Measurements from ENCODE around the gene HSPA2. TPM values are rescaled to one million over a fixed set of nuclear protein-coding genes. Genes with fewer than 3 reads are reported as not detected.

HSPA2 gene
- total and polyA plus RNA-seq, 2 experiments from 2014 or later: 28.9 to 31.4 TPM

DNA sequence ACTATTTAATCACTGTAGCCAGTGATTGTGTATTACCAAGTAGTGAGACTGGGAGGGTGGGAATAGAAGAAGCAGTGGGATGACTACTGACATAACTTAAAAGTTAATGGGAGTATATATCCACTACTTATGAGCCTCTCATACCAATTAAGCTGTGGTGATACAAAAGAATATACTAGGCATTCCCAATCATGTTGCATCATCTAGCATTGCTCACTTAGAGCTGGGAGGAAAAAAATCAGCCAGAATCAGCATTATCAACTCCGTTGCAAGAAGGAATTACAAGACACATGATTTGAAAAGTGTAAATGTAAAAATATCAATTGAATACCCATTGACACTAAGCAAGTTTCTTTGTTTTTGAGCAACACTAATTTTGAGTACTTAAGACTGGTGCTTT, 8.5 kb downstream of the HSPA2 start:
- H3K79me2 ChIP-seq (ENCODE audit: insufficient read depth): no peaks in the 10 kb centered on the region
- no peaks in the 10 kb centered on the region for H3K36me3 ChIP-seq (ENCODE audit: low read depth)
- TF ChIP-seq EZH2phosphoT487 (IDR thresholded peaks at IDR 0.05; ENCODE audit: insufficient read depth, low read depth) (no peak), EZH2 (IDR thresholded peaks at IDR 0.05; ENCODE audit: insufficient read depth, poor library complexity, severe bottlenecking) (no peak)
- H3K9ac ChIP-seq: no peak overlapping the region; the same call in 1 of the 2 replicates
- no peaks in the 10 kb centered on the region for H3K9me2 ChIP-seq (ENCODE audit: insufficient read depth)
- peak overlapping the region; percentile 92 for H2AFZ ChIP-seq
- H3F3A ChIP-seq (ENCODE audit: insufficient read depth): peaks cover 23% of the 10 kb centered on the region; the same call in 1 of the 2 replicates
- H3K9me3 ChIP-seq (ENCODE audit: low read depth): no peaks in the 10 kb centered on the region
- DNase-seq: peak; percentile 70
- no peaks in the 10 kb centered on the region for H4K20me1 ChIP-seq (ENCODE audit: insufficient read depth)
- 28 to 29% methylated on average over 1 of the region's 1 CpG for WGBS, 2 experiments (ENCODE audit: low coverage in 1 of 2, low lambda C conversion rate in 2 of 2, missing lambda C conversion rate in 2 of 2)
- peak overlapping the region; percentile 28 for H3K27ac ChIP-seq
- in situ Hi-C loops (cut with MboI): loop anchor here (10.0 kb wide), 1 partner anchor 86 kb away; no protein-coding TSS in a partner anchor
- H3K4me1 ChIP-seq (ENCODE audit: insufficient read depth): peaks cover 17% of the 10 kb centered on the region
- 0 out of 2 replicates have a peak overlapping the region, but pooled peaks have one; percentile 61 for H3K4me3 ChIP-seq
- no peaks in the 10 kb centered on the region for H3K27me3 ChIP-seq (replicated peaks; ENCODE audit: insufficient read depth)
- peak overlapping the region; percentile 77 for H3K4me2 ChIP-seq (ENCODE audit: unreplicated experiment)

DNA sequence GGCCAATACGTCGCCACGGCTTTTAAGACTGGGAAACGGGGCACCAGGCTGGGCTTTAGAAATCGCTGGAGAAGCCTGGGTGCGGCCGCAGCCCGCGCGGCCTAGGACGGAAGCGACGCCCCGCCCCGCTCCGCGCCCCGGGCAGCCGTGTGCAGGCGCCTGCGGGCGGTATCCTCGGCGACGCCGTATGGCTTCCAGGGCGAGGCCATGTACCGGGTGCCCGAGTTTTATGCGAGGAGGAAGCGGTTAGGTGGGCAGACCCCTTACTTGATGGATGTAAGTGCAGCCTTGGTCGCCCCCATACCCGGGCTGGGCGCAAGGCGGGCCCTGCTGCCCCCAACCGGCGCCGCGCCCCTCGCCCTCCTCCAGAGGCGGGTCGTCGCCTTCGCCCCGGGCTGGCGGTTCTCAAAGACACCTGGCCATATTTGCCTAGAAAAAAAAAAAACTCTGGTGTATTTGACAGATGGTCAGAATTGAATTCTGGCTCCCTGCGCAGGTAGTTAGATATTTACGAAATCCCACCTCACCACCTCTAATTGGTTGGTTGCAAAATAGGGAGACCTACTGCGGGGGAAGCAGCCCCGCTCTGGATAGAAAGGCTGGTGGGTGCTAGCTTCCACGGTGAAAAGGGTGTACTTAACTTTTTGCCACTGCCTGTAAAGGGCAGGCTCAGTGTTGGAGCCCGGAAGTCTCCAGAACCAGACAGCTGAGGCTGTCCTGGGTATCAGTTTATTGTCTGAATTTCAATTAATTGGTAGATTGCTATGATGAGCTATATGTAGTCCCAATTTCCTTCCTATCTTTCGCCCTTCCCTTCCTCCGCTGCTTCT, 9.5 kb downstream of the HSPA2 start, which contains the start of gene PPP1R36:
Gene PPP1R36, plus strand, starts transcription at position 171 of the 830 bp plus-strand sequence. Its CDS starts 37 bp downstream, at position 208.
- H3K36me3 ChIP-seq (ENCODE audit: low read depth): no peaks in the 10 kb centered on the region
- peak within 1 kb of the TSS; percentile 58 for H3K9ac ChIP-seq
- H3K79me2 ChIP-seq (ENCODE audit: insufficient read depth): no peaks in the 10 kb centered on the region
- H3F3A ChIP-seq (ENCODE audit: insufficient read depth): peaks cover 22% of the 10 kb centered on the region; the same call in 1 of the 2 replicates
- peak within 1 kb of the TSS; percentile 92 for H2AFZ ChIP-seq
- DNase-seq: peak; percentile 71
- H3K4me1 ChIP-seq (ENCODE audit: insufficient read depth): peaks cover 17% of the 10 kb centered on the region
- in situ Hi-C loops (cut with MboI): loop anchor here (10.0 kb wide), 1 partner anchor 85 kb away; no protein-coding TSS in a partner anchor
- H3K9me3 ChIP-seq (ENCODE audit: low read depth): no peaks in the 10 kb centered on the region
- WGBS, 2 experiments (ENCODE audit: low coverage in 1 of 2, low lambda C conversion rate in 2 of 2, missing lambda C conversion rate in 2 of 2): 8% methylated on average over 54 of the region's 54 CpGs
- H3K9me2 ChIP-seq (ENCODE audit: insufficient read depth): no peaks in the 10 kb centered on the region
- peak within 1 kb of the TSS; percentile 77 for H3K4me2 ChIP-seq (ENCODE audit: unreplicated experiment)
- TF ChIP-seq EZH2phosphoT487 (IDR thresholded peaks at IDR 0.05; ENCODE audit: insufficient read depth, low read depth) (no peak), EZH2 (IDR thresholded peaks at IDR 0.05; ENCODE audit: insufficient read depth, poor library complexity, severe bottlenecking) (no peak)
- no peaks in the 10 kb centered on the region for H4K20me1 ChIP-seq (ENCODE audit: insufficient read depth)
- H3K27ac ChIP-seq: peak within 1 kb of the TSS; percentile 28
- H3K4me3 ChIP-seq: peak within 1 kb of the TSS; percentile 61
- no peaks in the 10 kb centered on the region for H3K27me3 ChIP-seq (replicated peaks; ENCODE audit: insufficient read depth)

DNA sequence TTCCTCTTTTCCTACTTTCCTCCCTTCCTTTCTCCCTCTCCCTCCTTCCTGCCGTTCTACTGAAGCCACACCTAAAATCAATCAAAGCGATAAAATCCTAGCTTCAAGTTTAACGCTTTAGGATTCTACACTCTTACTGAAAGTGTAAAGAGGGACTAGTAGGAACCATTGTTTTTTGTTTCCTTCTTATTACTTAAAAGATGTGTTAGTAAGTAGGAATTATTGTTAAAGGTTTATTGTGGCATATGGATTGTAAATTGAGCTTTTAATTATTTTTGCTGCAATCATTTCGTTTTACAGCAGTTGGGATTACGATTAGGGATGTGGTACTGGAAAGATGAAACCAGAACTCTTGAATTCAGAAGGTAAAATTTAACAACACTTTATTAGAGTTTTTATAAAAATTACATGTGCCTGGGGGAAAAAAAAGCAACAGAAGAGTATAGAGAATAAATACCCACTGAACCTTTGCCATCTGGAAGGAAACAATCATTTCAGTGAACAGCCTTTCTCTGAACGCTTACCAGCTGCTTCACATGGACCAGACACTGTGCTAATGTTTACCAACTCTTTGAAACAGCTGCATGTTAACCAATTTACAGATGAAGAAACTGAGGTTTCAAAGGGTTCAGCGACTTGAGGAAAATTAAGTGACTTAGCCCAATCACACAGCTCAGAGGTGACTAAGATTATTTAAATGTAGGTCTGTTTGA, 10.2 kb downstream of the HSPA2 start:
- DNase-seq: no peak
- Histone ChIP-seq H3K4me3 (peak overlapping the region; percentile 61; the same call in 1 of the 2 replicates), H3F3A (ENCODE audit: insufficient read depth) (peaks cover 22% of the 10 kb centered on the region; the same call in 1 of the 2 replicates), H3K27me3 (replicated peaks; ENCODE audit: insufficient read depth) (no peaks in the 10 kb centered on the region), H2AFZ (peak overlapping the region; percentile 92), H4K20me1 (ENCODE audit: insufficient read depth) (no peaks in the 10 kb centered on the region), H3K4me1 (ENCODE audit: insufficient read depth) (peaks cover 17% of the 10 kb centered on the region), H3K9me2 (ENCODE audit: insufficient read depth) (no peaks in the 10 kb centered on the region), H3K4me2 (ENCODE audit: unreplicated experiment) (peak overlapping the region; percentile 77), H3K79me2 (ENCODE audit: insufficient read depth) (no peaks in the 10 kb centered on the region), H3K27ac (no peak overlapping the region), H3K9ac (no peak overlapping the region), H3K9me3 (ENCODE audit: low read depth) (no peaks in the 10 kb centered on the region), H3K36me3 (ENCODE audit: low read depth) (no peaks in the 10 kb centered on the region)
- 47 to 49% methylated on average over 7 of the region's 7 CpGs for WGBS, 2 experiments (ENCODE audit: low coverage in 1 of 2, low lambda C conversion rate in 2 of 2, missing lambda C conversion rate in 2 of 2)
- TF ChIP-seq EZH2phosphoT487 (IDR thresholded peaks at IDR 0.05; ENCODE audit: insufficient read depth, low read depth): no peak
- no peak for TF ChIP-seq EZH2 (IDR thresholded peaks at IDR 0.05; ENCODE audit: insufficient read depth, poor library complexity, severe bottlenecking)
- in situ Hi-C loops (cut with MboI): no loop called here

DNA sequence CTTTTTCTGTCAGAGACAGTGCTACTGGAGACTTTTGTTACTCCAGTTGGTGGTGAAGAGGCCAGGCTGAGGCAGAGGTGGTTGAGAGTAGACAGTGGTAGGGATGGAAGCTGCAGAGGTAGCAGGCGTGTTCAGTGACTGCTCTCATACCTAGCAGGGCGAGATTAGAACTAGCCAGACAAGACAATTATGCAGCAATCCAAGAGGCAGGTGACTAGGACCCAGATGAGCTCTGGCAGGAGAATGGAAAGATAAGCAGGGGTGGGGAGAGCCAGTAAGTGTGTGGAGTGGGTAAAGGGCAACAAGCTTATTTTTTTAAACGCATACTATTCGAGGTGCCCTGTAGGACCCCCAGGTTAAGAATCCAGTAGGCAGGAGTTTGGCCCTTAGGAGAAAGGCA, 14.0 kb downstream of the HSPA2 start:
- H3K4me2 ChIP-seq (ENCODE audit: unreplicated experiment): no peak overlapping the region
- H3K79me2 ChIP-seq (ENCODE audit: insufficient read depth): no peaks in the 10 kb centered on the region
- H3K27me3 ChIP-seq (replicated peaks; ENCODE audit: insufficient read depth): no peaks in the 10 kb centered on the region
- H3K4me3 ChIP-seq: no peak overlapping the region
- WGBS, 2 experiments (ENCODE audit: low coverage in 1 of 2, low lambda C conversion rate in 2 of 2, missing lambda C conversion rate in 2 of 2): 77 to 82% methylated on average over 4 of the region's 4 CpGs
- H3K36me3 ChIP-seq (ENCODE audit: low read depth): no peaks in the 10 kb centered on the region
- no peaks in the 10 kb centered on the region for H3K9me2 ChIP-seq (ENCODE audit: insufficient read depth)
- in situ Hi-C loops (cut with MboI): no loop called here
- H3K9me3 ChIP-seq (ENCODE audit: low read depth): no peaks in the 10 kb centered on the region
- H3F3A ChIP-seq (ENCODE audit: insufficient read depth): peaks cover 8% of the 10 kb centered on the region; the same call in 1 of the 2 replicates
- TF ChIP-seq EZH2phosphoT487 (IDR thresholded peaks at IDR 0.05; ENCODE audit: insufficient read depth, low read depth) (no peak), EZH2 (IDR thresholded peaks at IDR 0.05; ENCODE audit: insufficient read depth, poor library complexity, severe bottlenecking) (no peak)
- DNase-seq: no peak
- H4K20me1 ChIP-seq (ENCODE audit: insufficient read depth): no peaks in the 10 kb centered on the region
- no peak overlapping the region for H3K27ac ChIP-seq
- no peak overlapping the region for H3K9ac ChIP-seq
- H2AFZ ChIP-seq: no peak overlapping the region
- H3K4me1 ChIP-seq (ENCODE audit: insufficient read depth): peaks cover 12% of the 10 kb centered on the region

All from GM23248 (cell line).